AG04449 (cell line): Measurements from ENCODE around the gene MTMR1.

Source experiments
- CTCF ChIA-PET: fragments of 350-600 bp; formaldehyde crosslinking; extraction: SDS; loops from one replicate; lab custom pipeline; 2021; ENCODE audit warnings: antibody characterized with exemption; lab: Yijun Ruan, JAX
- POLR2A ChIA-PET: fragments of 400-600, 350-600 bp; formaldehyde crosslinking; extraction: SDS; loops from one replicate; lab custom pipeline; 2020; ENCODE audit warnings: antibody characterized with exemption, inconsistent platforms; lab: Yijun Ruan, JAX
- DNase-seq: peaks from one replicate; pipeline ENCODE4 v3.0.0-alpha.2; 2010; ENCODE audit warnings: low read depth, low spot score
- H3K4me3 ChIP-seq: 2 replicates; pipeline ENCODE4 v1.5.1; 2011; ENCODE audit warnings: low read depth, mild to moderate bottlenecking, control low read depth, low read length
- TF ChIP-seq, protein P1 (sequence below): IDR thresholded peaks from one replicate; pipeline ENCODE4 v1.5.1; 2011; ENCODE audit warnings: mild to moderate bottlenecking, moderate library complexity, low read length, control low read depth, inconsistent platforms; ENCODE audit not compliant: insufficient read depth; ENCODE audit errors: missing control alignments

The MTMR1 gene

GRCh38 chrX:150765237-150765636 lies 72.0 kb downstream of the MTMR1 start:
- POLR2A ChIA-PET: no interaction called here
- TF ChIP-seq, protein P1, sequence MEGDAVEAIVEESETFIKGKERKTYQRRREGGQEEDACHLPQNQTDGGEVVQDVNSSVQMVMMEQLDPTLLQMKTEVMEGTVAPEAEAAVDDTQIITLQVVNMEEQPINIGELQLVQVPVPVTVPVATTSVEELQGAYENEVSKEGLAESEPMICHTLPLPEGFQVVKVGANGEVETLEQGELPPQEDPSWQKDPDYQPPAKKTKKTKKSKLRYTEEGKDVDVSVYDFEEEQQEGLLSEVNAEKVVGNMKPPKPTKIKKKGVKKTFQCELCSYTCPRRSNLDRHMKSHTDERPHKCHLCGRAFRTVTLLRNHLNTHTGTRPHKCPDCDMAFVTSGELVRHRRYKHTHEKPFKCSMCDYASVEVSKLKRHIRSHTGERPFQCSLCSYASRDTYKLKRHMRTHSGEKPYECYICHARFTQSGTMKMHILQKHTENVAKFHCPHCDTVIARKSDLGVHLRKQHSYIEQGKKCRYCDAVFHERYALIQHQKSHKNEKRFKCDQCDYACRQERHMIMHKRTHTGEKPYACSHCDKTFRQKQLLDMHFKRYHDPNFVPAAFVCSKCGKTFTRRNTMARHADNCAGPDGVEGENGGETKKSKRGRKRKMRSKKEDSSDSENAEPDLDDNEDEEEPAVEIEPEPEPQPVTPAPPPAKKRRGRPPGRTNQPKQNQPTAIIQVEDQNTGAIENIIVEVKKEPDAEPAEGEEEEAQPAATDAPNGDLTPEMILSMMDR: no peak
- no peak overlapping the region for H3K4me3 ChIP-seq
- DNase-seq: no peak
- CTCF ChIA-PET: interaction anchor here (12.7 kb wide), 1 partner anchor 316 kb away, joined by 208 read pairs; no protein-coding TSS in a partner anchor

DNA sequence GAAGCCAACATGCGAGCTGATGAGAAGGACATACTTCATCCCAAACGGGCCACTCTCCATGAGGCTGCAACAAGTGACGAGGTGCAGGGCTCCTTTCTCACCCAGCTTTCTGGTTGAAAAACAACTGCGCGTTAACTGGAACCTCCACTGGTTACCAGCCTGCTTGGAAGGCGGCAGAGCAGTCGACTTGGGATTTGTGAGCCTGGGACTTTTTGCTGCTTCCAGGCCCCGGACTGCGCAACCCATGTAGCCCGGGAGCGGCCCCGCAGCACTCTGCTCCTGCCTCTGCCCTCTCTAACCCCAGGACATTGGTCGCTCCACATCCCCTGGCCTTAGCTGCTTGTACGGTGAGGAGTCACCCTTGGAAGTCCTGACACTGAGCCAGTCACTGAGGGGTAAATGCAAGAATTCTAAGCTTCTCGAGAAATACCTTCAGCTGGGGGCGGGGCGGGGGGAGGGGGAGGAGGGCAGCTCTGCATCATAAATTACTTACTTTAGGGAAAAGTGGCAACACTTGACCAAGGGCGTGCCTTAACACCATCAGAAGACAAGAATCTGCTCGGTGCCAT lies 72.7 kb downstream of the MTMR1 start:
- TF ChIP-seq, protein P1: no peak
- no peak for DNase-seq
- CTCF ChIA-PET: interaction anchor here (12.7 kb wide), 1 partner anchor 316 kb away, joined by 208 read pairs; no protein-coding TSS in a partner anchor
- no peak overlapping the region for H3K4me3 ChIP-seq
- POLR2A ChIA-PET: no interaction called here

DNA sequence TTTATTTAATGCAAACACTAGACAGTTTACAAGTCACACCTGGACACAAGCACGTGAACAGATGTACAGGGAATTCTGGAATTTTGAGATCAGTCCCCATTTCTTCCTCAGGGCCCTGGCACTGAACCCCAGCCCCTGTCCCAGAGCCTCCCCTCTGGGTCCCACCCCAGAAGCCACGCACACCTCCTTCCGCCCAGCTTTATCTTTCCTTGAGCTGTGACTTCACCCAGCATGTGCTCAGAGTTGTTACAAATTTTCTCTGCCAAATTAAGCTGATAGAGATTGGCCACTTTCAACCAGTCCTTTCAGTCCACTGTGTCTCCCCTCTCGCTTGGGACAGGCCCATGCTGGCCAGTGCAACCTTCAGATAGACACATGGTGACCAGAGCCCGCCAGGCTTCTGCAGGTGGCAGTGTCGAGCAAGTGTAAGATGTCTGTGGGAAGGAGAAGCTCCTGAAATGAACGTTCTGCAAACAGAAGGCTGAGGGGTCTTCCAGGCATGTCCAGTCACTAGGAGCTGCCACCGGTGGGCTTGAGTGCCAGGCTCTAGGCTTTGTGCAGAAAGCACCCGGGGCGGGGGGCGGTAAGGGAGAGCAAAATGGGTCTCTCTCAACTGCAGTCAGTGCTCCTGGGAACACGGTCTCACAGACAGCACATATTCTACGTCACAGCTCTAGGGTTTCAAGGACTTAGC lies 73.3 kb downstream of the MTMR1 start:
- DNase-seq: no peak
- TF ChIP-seq, protein P1: no peak
- ChIA-PET CTCF (interaction anchor here (12.7 kb wide), 1 partner anchor 315 kb away, joined by 208 read pairs; no protein-coding TSS in a partner anchor), POLR2A (no interaction called here)
- no peak overlapping the region for H3K4me3 ChIP-seq

DNA sequence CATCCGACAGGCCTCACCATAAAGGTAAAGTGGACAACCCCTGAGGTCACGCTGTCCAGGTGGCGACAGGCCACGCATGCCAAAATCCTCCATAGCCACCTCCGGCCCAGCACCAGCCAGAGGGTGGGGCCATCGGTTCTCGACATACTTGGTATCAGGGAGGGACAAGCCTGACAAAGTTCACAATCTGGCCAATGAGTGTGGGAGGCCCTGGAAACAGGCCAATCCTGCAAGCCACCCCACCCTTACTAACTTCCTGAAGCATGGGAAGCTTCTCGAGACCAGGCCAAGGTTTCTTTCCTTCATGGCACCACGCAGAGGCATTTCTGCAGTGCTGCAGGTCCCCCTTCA lies 73.8 kb downstream of the MTMR1 start:
- CTCF ChIA-PET: interaction anchor here (12.7 kb wide), 1 partner anchor 314 kb away, joined by 208 read pairs; no protein-coding TSS in a partner anchor
- POLR2A ChIA-PET: no interaction called here
- TF ChIP-seq, protein P1: no peak

GRCh38 chrX:150767475-150768131 lies 74.4 kb downstream of the MTMR1 start:
- H3K4me3 ChIP-seq: no peak overlapping the region
- TF ChIP-seq, protein P1: no peak
- POLR2A ChIA-PET: no interaction called here
- peak; percentile 44 for DNase-seq
- CTCF ChIA-PET: interaction anchor here (12.7 kb wide), 1 partner anchor 314 kb away, joined by 208 read pairs; no protein-coding TSS in a partner anchor

More for the DNA sequence above, 73.8 kb downstream of the MTMR1 start:
- no peak for DNase-seq
- no peak overlapping the region for H3K4me3 ChIP-seq

DNA sequence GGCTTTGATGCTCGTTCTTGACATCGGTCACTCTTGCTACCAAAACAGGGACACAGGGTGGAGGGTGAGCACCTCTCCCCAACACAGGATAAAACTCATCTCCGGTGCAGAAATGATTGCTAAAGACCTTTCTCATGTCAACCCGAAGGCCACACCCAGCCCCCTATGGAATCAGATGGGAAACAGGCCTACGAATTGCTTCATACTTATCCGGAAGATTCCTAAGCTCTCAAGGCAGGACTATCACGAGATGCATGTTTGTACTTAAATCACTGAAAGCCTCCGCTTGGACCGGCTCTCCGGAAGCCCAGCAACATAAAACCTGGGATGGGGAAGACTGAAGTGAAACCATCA lies 74.9 kb downstream of the MTMR1 start:
- H3K4me3 ChIP-seq: no peak overlapping the region
- TF ChIP-seq, protein P1: no peak
- CTCF ChIA-PET: interaction anchor here (12.7 kb wide), 1 partner anchor 313 kb away, joined by 208 read pairs; no protein-coding TSS in a partner anchor
- POLR2A ChIA-PET: no interaction called here
- no peak for DNase-seq
